HepG2 (cell line): ENCODE measurements around the gene SAMD14. TPM values are rescaled to one million over a fixed set of nuclear protein-coding genes. Genes with fewer than 3 reads are reported as not detected.

ENCODE experiments used
- CREBL2 ChIP-seq: sonication (generic); formaldehyde crosslinking; IDR thresholded peaks from 2 replicates; pipeline ENCODE4 v1.8.1; 2023; ENCODE audit warnings: missing genetic modification reagents, mild to moderate bottlenecking, borderline replicate concordance
- CTCF ChIP-seq: sonication (generic); formaldehyde crosslinking; IDR thresholded peaks from 2 replicates; pipeline ENCODE4 v1.5.0; 2020; ENCODE audit warnings: mild to moderate bottlenecking, missing genetic modification reagents, moderate library complexity
- GABPB1 ChIP-seq: IDR thresholded peaks from 2 replicates; pipeline ENCODE4 v1.6.1; 2016; ENCODE audit warnings: mild to moderate bottlenecking, missing genetic modification reagents, moderate library complexity, missing compliant biosample characterization
- GATAD2A ChIP-seq: IDR thresholded peaks from 2 replicates; pipeline ENCODE4 v1.6.1; 2016
- KAT8 ChIP-seq: IDR thresholded peaks from 2 replicates; pipeline ENCODE4 v1.6.1; 2016; ENCODE audit warnings: missing genetic modification reagents, missing compliant biosample characterization
- KLF12 ChIP-seq: sonication (generic); formaldehyde crosslinking; IDR thresholded peaks from 2 replicates; pipeline ENCODE4 v1.4.0; 2020; ENCODE audit warnings: missing genetic modification reagents, borderline replicate concordance
- MTA1 ChIP-seq: sonication (generic); formaldehyde crosslinking; IDR thresholded peaks from 2 replicates; pipeline ENCODE4 v1.4.0; 2020; ENCODE audit warnings: missing genetic modification reagents, mild to moderate bottlenecking, borderline replicate concordance
- MXI1 ChIP-seq: IDR thresholded peaks from 3 replicates; pipeline ENCODE4 v1.6.1; 2012; ENCODE audit warnings: low read depth, low read length, inconsistent platforms, borderline replicate concordance
- POGZ ChIP-seq: sonication (generic); formaldehyde crosslinking; IDR thresholded peaks from 2 replicates; pipeline ENCODE4 v1.4.0; 2020; ENCODE audit warnings: mild to moderate bottlenecking, missing genetic modification reagents
- POLR2AphosphoS5 ChIP-seq: IDR thresholded peaks from 2 replicates; pipeline ENCODE4 v1.6.1; 2012; ENCODE audit warnings: low read depth, low read length
- PRDM15 ChIP-seq: sonication (generic); formaldehyde crosslinking; IDR thresholded peaks from 2 replicates; pipeline ENCODE4 v1.4.0; 2020; ENCODE audit warnings: missing genetic modification reagents
- THRA ChIP-seq: sonication (generic); formaldehyde crosslinking; IDR thresholded peaks from 2 replicates; pipeline ENCODE4 v1.4.0; 2020; ENCODE audit warnings: missing genetic modification reagents, borderline replicate concordance
- ZBED4 ChIP-seq: sonication (generic); formaldehyde crosslinking; IDR thresholded peaks from 2 replicates; pipeline ENCODE4 v1.4.0; 2020; ENCODE audit warnings: missing genetic modification reagents, borderline replicate concordance
- ZNF256 ChIP-seq: sonication (generic); formaldehyde crosslinking; conservative IDR thresholded peaks from 2 replicates; pipeline ENCODE4 v1.4.0; 2020; ENCODE audit warnings: missing genetic modification reagents
- ZNF678 ChIP-seq: sonication (generic); formaldehyde crosslinking; IDR thresholded peaks from 2 replicates; pipeline ENCODE4 v1.4.0; 2020; ENCODE audit warnings: mild to moderate bottlenecking, missing genetic modification reagents
- ZNF709 ChIP-seq: sonication (generic); formaldehyde crosslinking; IDR thresholded peaks from 2 replicates; pipeline ENCODE4 v1.5.0; 2020; ENCODE audit warnings: mild to moderate bottlenecking, missing genetic modification reagents
- ZSCAN29 ChIP-seq: sonication (generic); formaldehyde crosslinking; conservative IDR thresholded peaks from 2 replicates; pipeline ENCODE4 v1.4.0; 2020; ENCODE audit warnings: mild to moderate bottlenecking, missing genetic modification reagents
- polyA plus RNA-seq, 8 experiments: library from polyadenylated mRNA; depleted of rRNA in 3 of 8; stranded (reverse) in 7 of 8; unstranded in 1 of 8; fragments of >200 nt; fragmentation: Illumina TruSeq in 4 of 8; extraction: Trizol in 4 of 8; gene quantifications; 2 replicates each; pipeline versions ENCODE4 v1.2.1 to v1.2.3, GENCODE V29; 2011 to 2016; ENCODE audit warnings: low read depth in 4 of 8, missing spikeins in 1 of 8, mixed read lengths in 1 of 8; ENCODE audit not compliant: insufficient read depth in 1 of 8
- total RNA-seq, 5 experiments: library from RNA; depleted of rRNA; stranded (reverse); fragments of >200 nt; fragmentation: Illumina TruSeq; extraction: Trizol; gene quantifications; 2 replicates each; pipeline ENCODE4 v1.2.3, GENCODE V29; 2016; ENCODE audit warnings: low read depth in 1 of 5

The SAMD14 gene
- total and polyA plus RNA-seq, 2 of the 13 experiments (the other 11 are each of a cell fraction or from before 2014, with no cell fraction given), result 0.07 to 0.22 TPM

- peak; percentile 79 for TF ChIP-seq GABPB1 (CRISPR knock-in tag)
- TF ChIP-seq ZBED4, result 0 out of 2 replicates have a peak, but pooled peaks have one; percentile 17
- 0 out of 2 replicates have a peak, but pooled peaks have one; percentile 21 for TF ChIP-seq THRA (CRISPR knock-in tag)
- TF ChIP-seq ZSCAN29 (CRISPR knock-in tag), result 0 out of 2 replicates have a peak, but pooled peaks have one; percentile 42
- 0 out of 2 replicates have a peak, but pooled peaks have one; percentile 43 for TF ChIP-seq KLF12 (CRISPR knock-in tag)
- no peak for TF ChIP-seq CREBL2 (CRISPR knock-in tag)
- TF ChIP-seq MTA1, result 0 out of 2 replicates have a peak, but pooled peaks have one; percentile 7
- TF ChIP-seq PRDM15, result peak; percentile 23; the same call in 1 of the 2 replicates
- no peak for TF ChIP-seq ZNF256 (CRISPR knock-in tag)
- TF ChIP-seq ZNF709 (CRISPR knock-in tag), result no peak
- TF ChIP-seq GATAD2A (CRISPR knock-in tag), result peak; percentile 31; the same call in 1 of the 2 replicates
- peak; percentile 15; the same call in 1 of the 2 replicates for TF ChIP-seq ZNF678 (CRISPR knock-in tag)
- peak; percentile 56; the same call in 1 of the 2 replicates for TF ChIP-seq POGZ
- TF ChIP-seq CTCF, result peak; percentile 60
- TF ChIP-seq POLR2AphosphoS5, result no peak
- peak; percentile 60 for TF ChIP-seq KAT8
- peak; percentile 55; the same call in 1 of the 3 replicates for TF ChIP-seq MXI1
Observed at GRCh38 chr17:50151041-50151936, 21.3 kb upstream of the SAMD14 start (continued).
